ENCODE data around the gene GPLD1.
"Not testable (repeated sequence)": the region's sequence is repeated elsewhere in the genome, so short reads cannot be mapped to it uniquely, and the experiment has no call there.

GPLD1 gene

GRCh38 chr6:24408719-24409410, 80.5 kb downstream of the GPLD1 start:
- no peak for DNase-seq

DNA sequence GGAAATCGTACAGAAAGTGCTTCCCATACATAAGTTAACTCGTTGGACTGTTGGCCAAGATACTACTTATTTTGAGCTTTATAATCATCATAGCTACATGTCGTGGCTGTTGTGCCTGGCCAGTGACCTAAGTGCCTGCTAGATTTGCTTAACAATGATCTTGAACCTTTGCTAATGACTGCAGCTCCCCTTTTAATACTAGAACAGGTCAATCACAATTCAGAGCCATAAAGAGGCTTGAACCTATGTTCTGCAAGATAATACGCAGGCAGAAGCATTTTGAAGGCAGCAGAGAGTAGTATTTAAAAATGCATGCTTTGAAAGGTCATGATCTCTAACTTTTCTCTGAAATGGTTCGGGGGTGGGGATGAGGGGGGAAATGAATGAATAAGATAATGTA, 84.1 kb downstream of the GPLD1 start:
- no peak for DNase-seq

- no peak for DNase-seq
Measured at GRCh38 chr6:24403501-24403824, 85.9 kb downstream of the GPLD1 start.

DNA sequence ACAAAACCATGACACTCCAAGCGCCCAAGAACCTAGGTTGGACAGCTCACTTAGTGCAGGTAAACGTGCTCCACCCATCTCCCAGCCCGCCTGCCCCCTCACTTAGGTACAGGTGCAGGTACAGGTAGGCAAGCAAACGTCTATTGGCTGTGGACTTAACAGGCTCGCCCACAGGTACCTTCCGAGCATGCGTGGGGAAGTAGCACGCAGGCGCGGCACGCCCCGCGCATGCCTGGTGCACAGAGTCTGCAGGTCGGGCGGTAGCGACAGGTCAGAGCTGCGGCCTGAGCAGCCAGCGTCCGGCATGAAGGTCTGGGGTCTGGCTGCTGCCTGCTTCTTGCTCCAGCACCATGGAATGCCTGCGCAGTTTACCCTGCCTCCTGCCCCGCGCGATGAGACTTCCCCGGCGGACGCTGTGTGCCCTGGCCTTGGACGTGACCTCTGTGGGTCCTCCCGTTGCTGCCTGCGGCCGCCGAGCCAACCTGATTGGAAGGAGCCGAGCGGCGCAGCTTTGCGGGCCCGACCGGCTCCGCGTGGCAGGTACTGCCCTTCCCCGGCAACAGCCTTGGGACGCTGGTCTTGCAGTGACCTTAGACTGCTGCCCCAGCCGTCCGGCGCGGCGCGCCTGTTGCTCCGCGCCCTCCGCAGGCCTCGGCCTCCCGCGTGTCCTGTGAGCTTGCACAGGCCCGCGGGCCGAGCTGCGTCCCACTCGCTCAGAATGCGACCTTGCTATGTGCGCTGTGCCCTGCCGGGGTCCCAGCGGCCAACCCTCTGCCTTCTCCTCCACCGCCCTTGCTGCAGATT, 86.5 kb downstream of the GPLD1 start, which contains the start of gene MRS2:
MRS2 (plus strand) TSS at position 240 of the 804 bp plus-strand sequence; CDS start at position 351, 111 bp downstream.
- DNase-seq: peak; percentile 57

DNA sequence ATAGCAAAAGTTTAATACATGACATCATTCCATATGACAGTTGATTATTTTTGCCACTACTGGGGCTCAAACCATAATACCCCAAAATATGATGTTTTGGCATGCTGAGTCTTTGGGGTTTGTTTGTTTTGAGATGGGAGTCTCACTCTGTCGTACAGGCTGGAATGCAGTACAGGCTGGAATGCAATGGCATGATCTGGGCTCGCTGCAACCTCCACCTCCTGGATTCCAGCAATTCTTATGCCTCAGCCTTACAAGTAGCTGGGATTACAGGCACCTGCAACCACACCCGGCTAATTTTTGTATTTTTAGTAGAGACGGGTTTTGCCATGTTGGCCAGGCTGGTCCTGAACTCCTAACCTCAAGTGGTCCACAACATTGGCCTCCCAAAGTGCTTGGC, 87.9 kb downstream of the GPLD1 start:
- DNase-seq: no peak

DNA sequence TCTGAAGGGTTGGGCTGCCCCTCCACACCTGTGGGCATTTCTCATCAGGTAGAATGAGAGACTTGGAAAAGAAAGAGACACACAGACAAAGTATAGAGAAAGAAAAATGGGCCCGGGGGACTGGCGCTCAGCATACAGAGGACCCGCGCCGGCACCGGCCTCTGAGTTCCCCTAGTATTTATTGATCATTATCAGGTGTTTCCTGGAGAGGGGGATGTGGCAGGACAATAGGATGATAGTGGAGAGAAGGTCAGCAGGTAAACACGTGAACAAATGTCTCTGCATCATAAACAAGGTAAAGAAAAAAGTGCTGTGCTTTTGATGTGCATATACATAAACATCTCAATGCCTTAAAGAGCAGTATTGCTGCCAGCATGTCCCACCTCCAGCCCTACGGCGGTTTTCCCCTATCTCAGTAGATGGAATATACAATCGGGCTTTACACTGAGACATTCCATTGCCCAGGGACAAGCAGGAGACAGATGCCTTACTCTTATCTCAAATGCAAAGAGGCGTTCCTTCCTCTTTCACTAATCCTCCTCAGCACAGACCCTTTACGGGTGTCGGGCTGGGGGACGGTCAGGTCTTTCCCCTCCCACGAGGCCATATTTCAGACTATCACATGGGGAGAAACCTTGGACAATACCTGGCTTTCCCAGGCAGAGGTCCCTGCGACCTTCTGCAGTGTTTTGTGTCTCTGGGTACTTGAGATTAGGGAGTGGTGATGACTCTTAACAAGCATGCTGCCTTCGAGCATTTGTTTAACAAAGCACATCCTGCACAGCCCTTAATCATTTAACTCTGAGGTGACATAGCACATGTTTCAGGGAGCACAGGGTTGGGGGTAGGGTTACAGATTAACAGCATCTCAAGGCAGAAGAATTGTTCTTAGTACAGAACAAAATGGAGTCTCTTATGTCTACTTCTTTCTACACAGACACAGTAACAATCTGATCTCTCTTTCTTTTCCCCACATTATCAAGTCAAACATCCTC, 89.0 kb downstream of the GPLD1 start:
- not testable (repeated sequence) for DNase-seq

DNA sequence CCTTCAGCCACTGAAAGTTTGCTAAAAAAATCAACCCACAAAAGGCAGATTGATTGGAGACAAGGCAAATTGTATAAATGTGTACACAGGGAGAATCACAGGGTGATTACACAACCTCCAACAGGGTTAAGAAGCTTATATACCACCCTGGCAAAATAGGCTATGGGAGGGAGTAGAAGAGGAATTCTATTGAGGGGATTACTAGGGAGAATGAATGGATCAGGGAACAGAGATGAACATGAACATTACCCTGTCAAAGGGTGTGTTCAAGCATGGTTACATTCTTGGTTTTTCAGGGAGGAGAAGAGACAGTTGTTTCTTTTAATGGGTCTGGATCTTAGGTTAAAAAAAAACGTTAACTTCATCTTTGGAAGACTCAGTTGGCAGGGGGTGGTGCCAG, 91.7 kb downstream of the GPLD1 start:
- no peak for DNase-seq

GRCh38 chr6:24396824-24397223, 92.6 kb downstream of the GPLD1 start:
- DNase-seq: no peak

- no peak for DNase-seq
Measured at GRCh38 chr6:24394780-24395437, 94.5 kb downstream of the GPLD1 start.

- no peak for DNase-seq
Measured at GRCh38 chr6:24394061-24394779, 95.2 kb downstream of the GPLD1 start.

- no peak for DNase-seq
Measured at GRCh38 chr6:24391756-24392405, 97.5 kb downstream of the GPLD1 start.

- no peak for DNase-seq
Measured at GRCh38 chr6:24391208-24391607, 98.2 kb downstream of the GPLD1 start.

DNA sequence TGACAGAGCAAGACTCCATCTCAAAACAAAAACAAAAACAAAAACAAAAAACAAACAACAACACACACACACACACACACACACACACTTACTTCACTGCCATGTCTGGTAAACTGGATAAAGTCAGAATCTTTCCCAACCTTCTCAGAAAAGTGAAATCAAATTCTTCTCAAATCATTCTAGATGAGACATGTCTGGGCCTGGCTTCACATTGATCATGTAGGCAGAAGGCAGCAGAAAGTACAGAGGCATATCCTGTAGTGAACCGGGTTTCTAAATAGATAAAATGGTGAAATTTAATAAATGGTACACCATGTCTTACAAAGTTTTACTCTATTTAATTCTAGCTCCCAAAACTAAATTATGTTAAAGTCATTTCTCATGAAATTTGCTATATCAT, 101.6 kb downstream of the GPLD1 start:
- DNase-seq: no peak

DNA sequence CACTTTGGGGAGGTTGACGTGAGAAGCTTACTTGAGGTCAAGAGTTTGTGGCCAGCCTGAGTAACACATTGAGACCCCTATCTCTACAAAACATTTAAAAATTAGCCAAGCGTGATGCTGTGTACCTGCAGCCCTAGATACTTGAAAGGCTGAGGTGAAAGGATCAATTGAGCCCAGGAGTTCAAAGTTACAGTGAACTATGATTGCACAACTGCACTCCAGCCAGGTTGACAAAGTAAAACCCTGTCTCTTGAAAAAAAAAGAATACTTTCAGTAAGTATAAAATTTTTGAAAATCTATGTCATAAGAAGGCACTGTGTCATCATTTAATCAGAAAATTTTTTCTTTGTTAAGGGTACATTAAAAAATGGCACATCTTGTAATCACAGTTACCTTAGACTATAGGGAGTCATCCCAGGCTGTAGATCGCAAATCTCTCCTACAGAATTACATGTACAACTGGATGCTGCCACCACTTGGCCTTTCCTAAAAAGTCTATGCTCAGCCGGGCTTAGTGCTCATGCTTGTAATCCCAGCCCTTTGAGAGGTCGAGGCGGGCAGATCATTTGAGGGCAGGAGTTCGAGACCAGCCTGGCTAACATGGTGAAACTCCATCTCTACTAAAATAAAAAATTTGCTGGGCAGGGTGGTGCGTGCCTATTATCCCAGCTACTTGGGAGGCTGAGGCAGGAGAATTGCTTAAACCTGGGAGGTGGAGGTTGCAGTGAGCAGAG, 103.7 kb downstream of the GPLD1 start:
- no peak for DNase-seq

- DNase-seq: not testable (repeated sequence)
Measured at GRCh38 chr6:24384369-24385130, 104.8 kb downstream of the GPLD1 start.

DNA sequence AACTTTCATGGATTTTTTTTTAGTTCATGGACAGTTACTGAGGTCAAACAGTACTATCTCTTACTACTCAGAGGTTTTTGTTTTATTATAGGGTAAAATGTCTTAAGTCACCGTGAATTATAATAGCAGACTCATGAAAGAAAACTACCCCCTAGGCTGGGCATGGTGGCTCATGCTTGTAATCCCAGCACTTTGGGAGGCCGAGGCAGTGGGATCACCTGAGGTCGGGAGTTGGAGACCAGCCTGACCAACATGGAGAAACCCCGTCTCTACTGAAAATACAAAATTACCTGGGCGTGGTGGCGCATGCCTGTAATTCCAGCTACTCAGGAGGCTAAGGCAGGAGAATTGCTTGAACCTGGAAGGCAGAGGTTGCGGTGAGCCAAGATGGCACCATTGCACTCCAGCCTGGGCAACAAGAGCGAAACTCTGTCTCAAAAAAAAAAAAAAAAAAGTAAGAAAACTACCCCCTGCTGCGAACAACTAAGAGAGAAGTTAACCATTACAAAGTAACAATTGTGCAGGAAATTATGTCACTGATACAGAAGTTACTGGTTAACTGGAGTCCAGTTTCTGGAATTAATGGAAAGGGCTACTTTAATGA, 106.4 kb downstream of the GPLD1 start:
- not testable (repeated sequence) for DNase-seq

DNA sequence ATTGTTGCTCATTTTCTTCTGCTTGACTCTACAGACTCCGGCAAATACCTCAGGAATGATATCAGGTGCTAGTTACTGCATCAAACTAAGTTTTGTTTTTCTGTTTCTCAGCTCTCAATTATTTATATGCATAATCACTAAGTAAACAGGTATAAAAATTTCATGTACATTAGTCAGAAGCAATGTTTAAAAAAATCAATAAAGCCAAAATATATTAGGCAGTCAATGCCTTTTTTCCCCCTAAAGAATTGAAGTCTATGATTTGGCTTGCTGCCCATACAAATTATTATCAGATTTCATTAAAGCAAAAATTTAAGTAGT, 107.2 kb downstream of the GPLD1 start:
- no peak for DNase-seq

- DNase-seq: no peak
Measured at GRCh38 chr6:24381476-24382219, 107.7 kb downstream of the GPLD1 start.
